Psoas muscle (tissue), 8 donors: ENCODE data around the gene THRB. TPM values are rescaled to one million over a fixed set of nuclear protein-coding genes. Genes with fewer than 3 reads are reported as not detected.

Experiments used
- ATAC-seq, 4 donors: fragments of 200-7000 bp; cut with Tn5 transposase; one replicate each; pipeline ENCODE4 v1.9.1; 2020; ENCODE audit warnings: moderate library complexity in 3 of 4, mild to moderate bottlenecking in 2 of 4
- DNase-seq, 2 donors: peaks; one replicate each; pipeline ENCODE4 v3.0.0-alpha.2; 2020
- H3K27ac ChIP-seq: fragments of 200-600 bp; one replicate; pipeline ENCODE4 v1.8.0; 2022
- H3K27me3 ChIP-seq, 3 donors: fragments of 200-600 bp in 1 of 3; one replicate each; pipeline versions ENCODE4 v1.6.1 to v1.8.0; 2013 to 2022; ENCODE audit warnings: low read length in 2 of 3, mild to moderate bottlenecking in 2 of 3, moderate library complexity in 1 of 3; ENCODE audit not compliant: insufficient read depth in 3 of 3
- H3K36me3 ChIP-seq, 2 donors: fragments of 200-600 bp in 1 of 2; one replicate each; pipeline versions ENCODE4 v1.6.1 to v1.8.0; 2013 to 2022; ENCODE audit warnings: low read depth in 1 of 2, mild to moderate bottlenecking in 1 of 2, moderate library complexity in 1 of 2; ENCODE audit not compliant: insufficient read depth in 1 of 2
- H3K4me1 ChIP-seq: fragments of 200-600 bp; one replicate; pipeline ENCODE4 v1.8.0; 2022
- H3K4me3 ChIP-seq: fragments of 200-600 bp; one replicate; pipeline ENCODE4 v1.8.0; 2022; ENCODE audit warnings: mild to moderate bottlenecking
- H3K9me3 ChIP-seq: fragments of 200-600 bp; one replicate; pipeline ENCODE4 v1.8.0; 2022
- WGBS, 3 donors: extraction: QIAGEN DNeasy Blood & Tissue Kit; methylation state at CpG; one replicate each; pipeline versions ENCODE4 v1.1.6 to v1.1.7; 2013; 5-methylcytosine and 5-hydroxymethylcytosine counted together
- intact Hi-C, 2 donors: fragments of 100-400 bp; cut with DNase I; formaldehyde crosslinking; loops; one replicate each; pipeline versions ENCODE4 v1.11.0 to v1.14.2; 2022
- polyA plus RNA-seq, 3 donors: library from polyadenylated mRNA; stranded (reverse); fragments of 200-250 nt; gene quantifications; one replicate each; pipeline ENCODE4 v1.2.3, GENCODE V29; 2013
- total RNA-seq, 4 donors: library from RNA; stranded (reverse); fragmentation: NEBNext Ultra II Directional in 2 of 4; extraction: Animal tissue kit (Norgen Biotek cat#: 25700) in 2 of 4; gene quantifications; one replicate each; pipeline versions ENCODE4 v1.2.1 to v1.2.4, GENCODE V29; 2021 to 2023
- TF ChIP-seq, protein P1 (sequence below): fragments of 200-600 bp; IDR thresholded peaks from one replicate; pipeline ENCODE4 v1.8.0; 2022; ENCODE audit warnings: antibody characterized with exemption
- donor health status: healthy with polysubstance abuse.
- donor health status: DM: no; HTN: no; CAD: no; lungs with moderate emphysema.
- donor health status: Bipolar disorder and iron deficiency.
- donor health status: healthy.
- donor health status: DM: yes; HTN: yes; CAD: no.
- donor health status: DM: no; HTN: no; CAD: no.
- donor health status: DM: no; HTN: no; CAD: no.
- donor health status: DM: yes; HTN: yes; CAD: no.

The THRB gene
- total and polyA plus RNA-seq, 7 donors = 11.5 to 38.6 (median 31.4) TPM

DNA sequence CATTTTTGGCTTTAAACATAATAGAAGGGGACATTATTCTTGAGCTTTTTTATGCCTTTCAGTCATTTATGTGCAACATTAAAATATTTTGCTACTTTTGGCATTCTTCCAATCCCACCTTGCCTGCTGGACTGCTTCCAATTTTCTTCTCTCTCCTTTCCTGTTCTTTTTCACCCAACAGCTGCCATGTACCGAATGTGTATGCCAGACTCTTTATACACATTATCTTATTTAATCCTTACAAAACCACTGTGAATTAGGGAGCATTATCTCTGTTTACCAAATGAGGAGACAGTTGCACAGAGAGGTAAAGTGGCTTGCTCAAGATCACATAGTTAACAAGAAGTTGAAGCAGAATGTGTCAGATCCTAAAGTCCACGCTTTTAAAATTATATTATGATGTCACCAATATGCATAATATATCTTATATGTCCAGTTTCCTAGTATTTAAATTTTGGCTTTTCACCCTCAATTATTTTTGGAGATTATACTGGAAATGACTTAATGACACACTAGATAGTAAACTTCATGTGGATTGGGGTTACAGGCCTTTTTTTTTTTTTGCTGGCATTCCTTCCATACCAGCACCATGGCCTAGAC is 231.5 kb downstream of the THRB start:
- intact Hi-C loops = loop anchor here (5.0 to 10.0 kb wide), 4 partner anchors 102 to 422 kb away; partner anchors contain the start of gene THRB (in 1 of the 2)
- Histone ChIP-seq H3K27me3 (no peaks in the 10 kb centered on the region), H3K4me1 (peaks cover 42% of the 10 kb centered on the region), H3K27ac (peak overlapping the region; percentile 26), H3K9me3 (no peaks in the 10 kb centered on the region), H3K4me3 (no peak overlapping the region), H3K36me3 (no peaks in the 10 kb centered on the region)
- DNase-seq = no peak
- TF ChIP-seq, protein P1, sequence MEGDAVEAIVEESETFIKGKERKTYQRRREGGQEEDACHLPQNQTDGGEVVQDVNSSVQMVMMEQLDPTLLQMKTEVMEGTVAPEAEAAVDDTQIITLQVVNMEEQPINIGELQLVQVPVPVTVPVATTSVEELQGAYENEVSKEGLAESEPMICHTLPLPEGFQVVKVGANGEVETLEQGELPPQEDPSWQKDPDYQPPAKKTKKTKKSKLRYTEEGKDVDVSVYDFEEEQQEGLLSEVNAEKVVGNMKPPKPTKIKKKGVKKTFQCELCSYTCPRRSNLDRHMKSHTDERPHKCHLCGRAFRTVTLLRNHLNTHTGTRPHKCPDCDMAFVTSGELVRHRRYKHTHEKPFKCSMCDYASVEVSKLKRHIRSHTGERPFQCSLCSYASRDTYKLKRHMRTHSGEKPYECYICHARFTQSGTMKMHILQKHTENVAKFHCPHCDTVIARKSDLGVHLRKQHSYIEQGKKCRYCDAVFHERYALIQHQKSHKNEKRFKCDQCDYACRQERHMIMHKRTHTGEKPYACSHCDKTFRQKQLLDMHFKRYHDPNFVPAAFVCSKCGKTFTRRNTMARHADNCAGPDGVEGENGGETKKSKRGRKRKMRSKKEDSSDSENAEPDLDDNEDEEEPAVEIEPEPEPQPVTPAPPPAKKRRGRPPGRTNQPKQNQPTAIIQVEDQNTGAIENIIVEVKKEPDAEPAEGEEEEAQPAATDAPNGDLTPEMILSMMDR = no peak
- no peak for ATAC-seq
- 54 to 70% (median 63%) methylated on average over 2 of the region's 2 CpGs for WGBS, 3 donors

DNA sequence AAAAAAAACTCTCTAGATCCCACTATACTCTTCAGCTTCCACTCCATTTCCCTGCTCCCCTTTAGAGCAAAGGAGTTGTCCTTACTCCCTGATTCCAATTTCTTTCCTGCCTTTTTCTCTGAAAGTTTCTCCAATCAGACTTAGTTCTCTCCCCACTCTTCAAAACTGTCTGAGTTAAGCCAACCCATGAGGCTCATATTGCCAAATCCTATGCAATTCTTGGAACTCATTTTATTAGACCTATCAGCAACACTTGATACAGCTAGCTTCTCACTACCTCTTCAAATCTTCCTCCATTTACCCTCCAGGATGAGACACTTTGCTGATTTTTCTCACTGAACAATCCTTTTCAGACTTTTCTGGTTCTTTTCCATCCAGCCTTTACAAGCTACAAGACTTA is 233.1 kb downstream of the THRB start:
- Histone ChIP-seq H3K27me3 (no peaks in the 10 kb centered on the region), H3K36me3 (no peaks in the 10 kb centered on the region), H3K4me3 (no peak overlapping the region), H3K9me3 (no peaks in the 10 kb centered on the region), H3K27ac (peak overlapping the region; percentile 88), H3K4me1 (peaks cover 54% of the 10 kb centered on the region)
- intact Hi-C loops = loop anchor here (5.0 to 10.0 kb wide), 4 partner anchors 103 to 423 kb away; partner anchors contain the start of gene THRB (in 1 of the 2)
- ATAC-seq (no peak), DNase-seq (no peak)
- TF ChIP-seq, protein P1 = no peak

DNA sequence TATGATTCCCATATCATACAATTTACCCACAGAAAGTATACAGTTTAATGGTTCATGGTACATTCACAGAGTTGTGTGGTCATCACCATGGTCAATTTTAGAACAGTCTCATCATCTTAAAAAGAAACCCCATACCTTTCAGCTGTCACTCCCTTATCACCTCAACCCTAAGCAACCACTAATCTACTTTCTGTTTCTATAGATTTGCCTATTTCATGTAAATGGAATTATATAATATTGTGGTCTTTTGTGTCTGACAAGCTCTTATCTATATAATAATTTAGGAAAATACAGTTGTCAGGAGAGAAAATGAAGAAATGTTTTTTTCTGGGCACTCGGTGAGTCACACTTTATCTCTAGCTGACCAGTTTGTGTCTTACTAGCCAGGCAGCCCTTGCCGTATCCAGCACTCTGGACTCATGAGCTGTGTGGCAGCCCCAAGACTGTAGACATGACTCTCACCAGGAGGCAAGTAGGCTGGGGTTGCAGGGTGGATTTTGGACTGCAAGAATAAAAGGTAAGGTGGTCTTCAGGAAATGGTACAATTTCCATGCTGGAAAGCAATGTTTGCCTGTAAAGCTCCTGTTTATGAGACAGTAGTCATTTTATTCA is 234.6 kb downstream of the THRB start:
- no peaks in the 10 kb centered on the region for H3K9me3 ChIP-seq
- H3K4me1 ChIP-seq = peaks cover 54% of the 10 kb centered on the region
- peak overlapping the region; percentile 88 for H3K27ac ChIP-seq
- TF ChIP-seq, protein P1 = no peak
- DNase-seq = peak; percentile 53 to 77
- WGBS, 3 donors = 34 to 72% (median 40%) methylated on average over 2 of the region's 2 CpGs
- peak overlapping the region; percentile 49 for H3K4me3 ChIP-seq
- no peaks in the 10 kb centered on the region for H3K36me3 ChIP-seq
- intact Hi-C loops = loop anchor here (5.0 to 10.0 kb wide), 4 partner anchors 105 to 425 kb away; partner anchors contain the start of gene THRB (in 1 of the 2)
- peak; percentile 88 to 94 (median 90) for ATAC-seq
- H3K27me3 ChIP-seq = no peaks in the 10 kb centered on the region

DNA sequence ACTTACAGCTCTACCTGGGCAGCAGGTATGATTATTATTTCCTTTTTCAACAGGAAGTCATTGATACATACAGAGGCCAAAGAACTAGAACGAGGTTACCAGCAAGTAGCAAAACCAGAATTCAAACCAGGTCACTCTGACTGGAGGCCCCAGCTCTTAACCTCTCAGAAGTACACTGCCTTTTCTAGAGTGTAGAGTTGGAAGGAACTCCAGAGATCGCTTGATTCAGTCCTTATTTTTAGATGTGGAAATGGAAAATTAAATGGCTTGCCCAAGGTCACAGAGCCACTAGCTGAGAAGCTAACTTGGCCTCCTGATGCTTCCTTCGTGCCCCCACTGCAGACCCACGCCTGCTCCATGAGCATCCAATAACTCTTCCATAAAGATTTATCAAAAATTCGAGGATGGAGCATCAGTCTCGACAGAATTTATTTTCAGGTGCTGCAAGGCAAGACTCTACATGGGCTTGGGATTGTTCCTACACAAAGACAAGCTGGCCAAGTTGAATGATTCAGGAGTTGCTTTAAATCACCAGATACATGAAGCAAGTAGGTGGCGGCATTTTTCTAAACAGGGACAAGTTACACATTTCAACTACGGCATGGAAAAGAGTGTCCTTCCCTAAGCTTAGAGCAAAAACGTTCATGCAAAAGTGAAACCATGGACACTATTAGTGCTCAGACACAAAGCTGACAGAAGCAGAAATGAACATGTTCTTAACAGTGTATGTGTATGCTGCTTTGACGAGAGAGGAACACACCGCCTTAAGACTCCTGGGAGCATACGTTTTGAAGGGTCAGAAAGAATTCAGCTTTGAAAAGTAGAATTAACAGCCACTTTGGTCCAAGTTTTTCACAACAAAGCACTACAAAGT is 235.7 kb downstream of the THRB start:
- peak overlapping the region; percentile 88 for H3K27ac ChIP-seq
- intact Hi-C loops = no loop called here
- TF ChIP-seq, protein P1 = no peak
- H3K4me3 ChIP-seq = peak overlapping the region; percentile 49
- H3K36me3 ChIP-seq = no peaks in the 10 kb centered on the region
- WGBS, 3 donors = 32 to 39% (median 32%) methylated on average over 12 of the region's 12 CpGs
- H3K4me1 ChIP-seq = peaks cover 54% of the 10 kb centered on the region
- no peaks in the 10 kb centered on the region for H3K9me3 ChIP-seq
- no peak for DNase-seq
- ATAC-seq = peak; percentile 40 to 76 (median 58)
- no peaks in the 10 kb centered on the region for H3K27me3 ChIP-seq
